SU-DHL-6 (cell line): ENCODE measurements around the gene LRRC55.

ENCODE experiments used
- H2AFZ ChIP-seq: fragments of 200-600 bp; sonication (generic); 2 replicates; pipeline ENCODE4 v1.6.1; 2014; ENCODE audit warnings: low read depth, mild to moderate bottlenecking, moderate library complexity, mixed read lengths, antibody characterized with exemption, low read length; ENCODE audit not compliant: severe bottlenecking
- H3F3A ChIP-seq: fragments of 200-600 bp; shearing (Covaris generic); 2 replicates; pipeline ENCODE4 v1.6.0; 2016; ENCODE audit warnings: antibody characterized with exemption, mild to moderate bottlenecking; ENCODE audit not compliant: insufficient read depth
- H3K27ac ChIP-seq: fragments of 200-600 bp; sonication (generic); 2 replicates; pipeline ENCODE4 v1.5.1; 2016; ENCODE audit warnings: low read depth, mild to moderate bottlenecking, low read length, moderate library complexity, mixed read lengths
- H3K27me3 ChIP-seq: fragments of 200-600 bp; sonication (generic), shearing (Covaris generic); 2 replicates; pipeline ENCODE4 v1.6.0; 2014; ENCODE audit warnings: mild to moderate bottlenecking, low read length
- H3K36me3 ChIP-seq: fragments of 200-600 bp; sonication (generic); 2 replicates; pipeline ENCODE4 v1.6.1; 2014; ENCODE audit warnings: mild to moderate bottlenecking, low read length, mixed read lengths
- H3K4me2 ChIP-seq: fragments of 300-600, 200-600 bp; shearing (Covaris generic), sonication (generic); 2 replicates; pipeline ENCODE4 v1.6.0; 2014; ENCODE audit warnings: low read length, low read depth, mild to moderate bottlenecking; ENCODE audit not compliant: poor library complexity, severe bottlenecking
- H3K4me3 ChIP-seq: fragments of 200-600 bp; sonication (generic); 2 replicates; pipeline ENCODE4 v1.5.1; 2014; ENCODE audit warnings: antibody characterized with exemption, low read length, mild to moderate bottlenecking, mixed read lengths; ENCODE audit not compliant: insufficient read depth, poor library complexity, severe bottlenecking
- H3K79me2 ChIP-seq: fragments of 200-600 bp; sonication (generic); 2 replicates; pipeline ENCODE4 v1.6.1; 2014; ENCODE audit warnings: mild to moderate bottlenecking, low read length, moderate library complexity; ENCODE audit not compliant: insufficient read depth
- H3K9ac ChIP-seq: fragments of 200-600 bp; sonication (generic); 2 replicates; pipeline ENCODE4 v1.7.0; 2014; ENCODE audit warnings: mild to moderate bottlenecking, low read length
- H3K9me2 ChIP-seq: fragments of 200-600 bp; sonication (generic); replicated peaks from 2 replicates; pipeline ENCODE4 v1.6.1; 2014; ENCODE audit warnings: low read length; ENCODE audit not compliant: insufficient read depth
- H3K9me3 ChIP-seq: fragments of 200-600 bp; sonication (generic); 2 replicates; pipeline ENCODE4 v1.6.1; 2014; ENCODE audit warnings: low read length, mixed read lengths; ENCODE audit not compliant: insufficient read depth
- H4K20me1 ChIP-seq: fragments of 200-600 bp; sonication (generic); 2 replicates; pipeline ENCODE4 v1.6.1; 2014; ENCODE audit warnings: low read depth, mild to moderate bottlenecking, antibody characterized with exemption, low read length, moderate library complexity, mixed read lengths
- EZH2phosphoT487 ChIP-seq: fragments of 200-600 bp; sonication (generic), shearing (Covaris generic); conservative IDR thresholded peaks from 2 replicates; pipeline ENCODE4 v1.6.1; 2018; ENCODE audit warnings: mild to moderate bottlenecking, antibody characterized with exemption, low read length, moderate library complexity, mixed read lengths
- TF ChIP-seq, protein P1 (sequence below): fragments of 200-600 bp; sonication (generic); IDR thresholded peaks from one replicate; pipeline ENCODE4 v1.5.1; 2017; ENCODE audit warnings: antibody characterized with exemption, mild to moderate bottlenecking, low read length, moderate library complexity; ENCODE audit not compliant: insufficient read depth, poor library complexity, severe bottlenecking

The LRRC55 gene

DNA sequence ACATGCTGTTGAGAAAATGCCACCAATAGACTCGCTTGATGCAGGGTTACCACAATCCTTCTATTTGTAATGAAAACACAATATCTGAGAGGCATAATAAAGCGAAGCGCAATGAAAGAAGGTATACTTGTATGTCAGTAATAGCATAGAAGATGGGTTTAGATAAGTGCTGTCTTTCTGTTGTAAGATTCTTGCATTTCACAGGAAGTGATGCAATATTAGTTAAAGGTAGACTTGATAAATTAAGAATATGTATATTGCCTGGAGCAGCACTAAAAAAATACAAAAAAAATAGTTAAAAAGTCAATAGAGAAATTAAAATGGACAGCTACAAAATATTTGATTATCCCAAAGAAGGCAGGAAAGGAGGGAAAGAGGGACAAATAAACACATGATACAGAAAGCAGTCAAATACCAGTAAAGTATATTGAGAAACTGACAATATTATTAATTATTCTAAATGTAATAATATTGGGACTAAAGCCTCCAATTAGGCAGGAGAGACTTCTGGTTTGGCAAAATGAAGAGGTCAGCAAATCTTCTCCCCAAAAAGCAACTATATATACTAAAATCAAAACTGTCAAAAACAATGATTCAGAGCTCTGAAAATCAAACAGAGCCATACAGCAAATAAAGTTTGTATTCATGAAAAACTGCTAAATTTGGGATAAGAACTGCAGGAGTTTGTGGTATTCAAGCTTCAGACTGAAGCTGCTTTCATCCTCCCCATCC is 46.6 kb upstream of the LRRC55 start:
- Histone ChIP-seq H3F3A (no peaks in the 10 kb centered on the region), H3K27me3 (no peaks in the 10 kb centered on the region), H2AFZ (no peak overlapping the region), H3K9ac (no peak overlapping the region), H3K9me2 (no peaks in the 10 kb centered on the region), H3K79me2 (no peaks in the 10 kb centered on the region), H3K27ac (no peak overlapping the region), H3K4me2 (no peak overlapping the region), H3K9me3 (no peaks in the 10 kb centered on the region), H3K4me3 (no peak overlapping the region), H4K20me1 (no peaks in the 10 kb centered on the region), H3K36me3 (no peaks in the 10 kb centered on the region)
- no peak for TF ChIP-seq EZH2phosphoT487
- TF ChIP-seq, protein P1, sequence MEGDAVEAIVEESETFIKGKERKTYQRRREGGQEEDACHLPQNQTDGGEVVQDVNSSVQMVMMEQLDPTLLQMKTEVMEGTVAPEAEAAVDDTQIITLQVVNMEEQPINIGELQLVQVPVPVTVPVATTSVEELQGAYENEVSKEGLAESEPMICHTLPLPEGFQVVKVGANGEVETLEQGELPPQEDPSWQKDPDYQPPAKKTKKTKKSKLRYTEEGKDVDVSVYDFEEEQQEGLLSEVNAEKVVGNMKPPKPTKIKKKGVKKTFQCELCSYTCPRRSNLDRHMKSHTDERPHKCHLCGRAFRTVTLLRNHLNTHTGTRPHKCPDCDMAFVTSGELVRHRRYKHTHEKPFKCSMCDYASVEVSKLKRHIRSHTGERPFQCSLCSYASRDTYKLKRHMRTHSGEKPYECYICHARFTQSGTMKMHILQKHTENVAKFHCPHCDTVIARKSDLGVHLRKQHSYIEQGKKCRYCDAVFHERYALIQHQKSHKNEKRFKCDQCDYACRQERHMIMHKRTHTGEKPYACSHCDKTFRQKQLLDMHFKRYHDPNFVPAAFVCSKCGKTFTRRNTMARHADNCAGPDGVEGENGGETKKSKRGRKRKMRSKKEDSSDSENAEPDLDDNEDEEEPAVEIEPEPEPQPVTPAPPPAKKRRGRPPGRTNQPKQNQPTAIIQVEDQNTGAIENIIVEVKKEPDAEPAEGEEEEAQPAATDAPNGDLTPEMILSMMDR: no peak

DNA sequence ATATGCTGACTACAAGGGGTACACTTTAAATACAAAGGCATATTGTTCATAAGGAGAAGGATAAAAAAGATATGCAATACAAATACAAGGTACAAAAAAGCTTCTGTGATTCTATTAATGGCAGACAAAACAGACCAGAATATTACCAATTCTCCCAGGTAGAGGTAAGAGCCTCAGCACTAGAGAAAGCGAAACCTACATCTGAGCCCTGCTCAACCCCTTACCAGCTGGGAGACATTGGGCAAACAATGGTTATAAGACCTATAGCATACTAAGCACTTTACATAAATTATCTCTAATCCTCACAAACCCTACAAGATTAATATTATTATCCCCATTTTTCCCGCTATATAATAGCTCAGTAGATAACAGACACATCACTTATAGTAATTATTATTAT is 41.2 kb upstream of the LRRC55 start:
- Histone ChIP-seq H3K4me2 (no peak overlapping the region), H2AFZ (no peak overlapping the region), H3K4me3 (no peak overlapping the region), H3F3A (no peaks in the 10 kb centered on the region), H3K9me2 (no peaks in the 10 kb centered on the region), H3K27ac (no peak overlapping the region), H3K9ac (no peak overlapping the region), H4K20me1 (no peaks in the 10 kb centered on the region), H3K79me2 (no peaks in the 10 kb centered on the region), H3K27me3 (no peaks in the 10 kb centered on the region), H3K36me3 (no peaks in the 10 kb centered on the region), H3K9me3 (no peaks in the 10 kb centered on the region)
- TF ChIP-seq, protein P1: no peak

DNA sequence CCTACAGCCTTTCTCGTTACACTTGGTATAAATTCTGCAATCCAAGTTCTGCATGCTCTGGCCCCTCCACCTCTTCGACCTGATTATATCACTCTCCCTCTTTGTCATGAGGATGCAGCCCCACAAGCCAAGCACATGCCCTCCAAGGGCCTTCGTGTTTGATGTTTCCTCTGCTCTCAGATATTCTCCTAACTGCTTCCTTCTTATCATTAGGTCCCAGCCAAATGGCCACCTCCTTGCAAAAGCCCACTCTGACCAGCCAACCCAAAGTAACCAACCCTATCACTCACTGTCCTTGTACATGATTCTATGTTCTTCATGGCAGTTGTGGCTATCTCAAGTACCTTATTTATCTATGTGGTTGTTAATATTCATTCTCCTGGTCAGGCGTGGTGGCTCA is 38.3 kb upstream of the LRRC55 start:
- no peaks in the 10 kb centered on the region for H4K20me1 ChIP-seq
- no peaks in the 10 kb centered on the region for H3K9me3 ChIP-seq
- H3K36me3 ChIP-seq: no peaks in the 10 kb centered on the region
- no peaks in the 10 kb centered on the region for H3F3A ChIP-seq
- H3K4me3 ChIP-seq: no peak overlapping the region
- no peak overlapping the region for H2AFZ ChIP-seq
- TF ChIP-seq EZH2phosphoT487: no peak
- TF ChIP-seq, protein P1: no peak
- no peaks in the 10 kb centered on the region for H3K27me3 ChIP-seq
- H3K79me2 ChIP-seq: no peaks in the 10 kb centered on the region
- no peaks in the 10 kb centered on the region for H3K9me2 ChIP-seq
- no peak overlapping the region for H3K27ac ChIP-seq
- H3K9ac ChIP-seq: no peak overlapping the region
- no peak overlapping the region for H3K4me2 ChIP-seq
